Prostate gland (tissue), 2 donors: ENCODE results near the gene KRTAP5-3.

Source experiments
- CTCF ChIP-seq, 4 experiments: fragments of 200-600 bp in 2 of 4; fragments of 450-650 bp in 2 of 4; sonication (generic) in 2 of 4; IDR thresholded peaks; 1 replicate in 3 of 4; 2 replicates in 1 of 4; pipeline ENCODE4 v1.5.1; 2016 to 2019; ENCODE audit warnings: antibody characterized with exemption in 4 of 4, mild to moderate bottlenecking in 2 of 4, moderate library complexity in 2 of 4
- POLR2A ChIP-seq: fragments of 450-650 bp; IDR thresholded peaks from one replicate; pipeline ENCODE4 v1.6.1; 2016; ENCODE audit warnings: antibody characterized with exemption, mild to moderate bottlenecking
- POLR2AphosphoS5 ChIP-seq: sonication (generic); formaldehyde crosslinking; IDR thresholded peaks from one replicate; pipeline ENCODE4 v1.6.1; 2017; ENCODE audit warnings: antibody characterized with exemption

GRCh38 chr11:1625541-1625940 is 17.3 kb upstream of the KRTAP5-3 start:
- TF ChIP-seq CTCF (IDR thresholded peaks at IDR 0.05) (no peak), POLR2A (no peak), POLR2AphosphoS5 (no peak)
